Upper lobe of right lung (tissue), 1 donor: ENCODE results near the gene SMIM24. TPM values are rescaled to one million over a fixed set of nuclear protein-coding genes. Genes with fewer than 3 reads are reported as not detected.

Source experiments
- ATAC-seq: fragments of 200-7000 bp; cut with Tn5 transposase; one replicate; pipeline ENCODE4 v1.9.1; 2020; ENCODE audit warnings: mild to moderate bottlenecking, moderate library complexity
- DNase-seq: peaks from one replicate; pipeline ENCODE4 v3.0.0-alpha.2; 2020
- H3K27ac ChIP-seq: fragments of 200-600 bp; one replicate; pipeline ENCODE4 v1.8.0; 2022
- H3K27me3 ChIP-seq: fragments of 200-600 bp; one replicate; pipeline ENCODE4 v1.8.0; 2022; ENCODE audit warnings: mild to moderate bottlenecking
- H3K36me3 ChIP-seq: fragments of 200-600 bp; one replicate; pipeline ENCODE4 v1.8.0; 2022
- H3K4me1 ChIP-seq: fragments of 200-600 bp; one replicate; pipeline ENCODE4 v1.8.0; 2022
- H3K4me3 ChIP-seq: fragments of 200-600 bp; one replicate; pipeline ENCODE4 v1.8.0; 2022; ENCODE audit warnings: mild to moderate bottlenecking
- H3K9me3 ChIP-seq: fragments of 200-600 bp; one replicate; pipeline ENCODE4 v1.8.0; 2022
- CTCF ChIP-seq: fragments of 200-600 bp; IDR thresholded peaks from one replicate; pipeline ENCODE4 v1.8.0; 2022; ENCODE audit warnings: antibody characterized with exemption
- intact Hi-C: fragments of 100-400 bp; cut with DNase I; formaldehyde crosslinking; loops from one replicate; pipeline ENCODE4 v1.11.0; 2022
- total RNA-seq: library from RNA; stranded (reverse); fragmentation: NEBNext Ultra II Directional; extraction: Animal tissue kit (Norgen Biotek cat#: 25700); gene quantifications from one replicate; pipeline ENCODE4 v1.2.1, GENCODE V29; 2021
- donor health status: DM: no; HTN: yes; CAD: no; lungs with severe emphysema.

The SMIM24 gene
- total RNA-seq, 1 donor from 2014 or later, result not detected

- DNase-seq, result no peak
- intact Hi-C loops, result loop anchor here (5.0 kb wide), 1 partner anchor 155 kb away; no protein-coding TSS in a partner anchor
- H3K27me3 ChIP-seq, result peaks cover 20% of the 10 kb centered on the region
Measured at GRCh38 chr19:3476830-3477229, 3.5 kb downstream of the SMIM24 start.

GRCh38 chr19:3475449-3475848 lies 4.9 kb downstream of the SMIM24 start:
- no peaks in the 10 kb centered on the region for H3K9me3 ChIP-seq
- no peaks in the 10 kb centered on the region for H3K4me1 ChIP-seq
- H3K27me3 ChIP-seq, result peaks cover 6% of the 10 kb centered on the region
- H3K27ac ChIP-seq, result no peak overlapping the region
- TF ChIP-seq CTCF, result no peak
- no peak overlapping the region for H3K4me3 ChIP-seq
- ATAC-seq (no peak), DNase-seq (no peak)
- no peaks in the 10 kb centered on the region for H3K36me3 ChIP-seq
- intact Hi-C loops, result loop anchor here (5.0 kb wide), 1 partner anchor 153 kb away; no protein-coding TSS in a partner anchor

More at GRCh38 chr19:3476830-3477229, 3.5 kb downstream of the SMIM24 start:
- ATAC-seq, result no peak
- Histone ChIP-seq H3K36me3 (no peaks in the 10 kb centered on the region), H3K4me3 (no peak overlapping the region), H3K9me3 (no peaks in the 10 kb centered on the region), H3K27ac (no peak overlapping the region), H3K4me1 (no peaks in the 10 kb centered on the region)
- TF ChIP-seq CTCF, result no peak

- no peak overlapping the region for H3K27ac ChIP-seq
- no peak overlapping the region for H3K4me3 ChIP-seq
- ATAC-seq, result no peak
- intact Hi-C loops, result loop anchor here (5.0 kb wide), 1 partner anchor 152 kb away; no protein-coding TSS in a partner anchor
- no peaks in the 10 kb centered on the region for H3K9me3 ChIP-seq
- no peaks in the 10 kb centered on the region for H3K27me3 ChIP-seq
- no peak for DNase-seq
- H3K4me1 ChIP-seq, result no peaks in the 10 kb centered on the region
- no peak for TF ChIP-seq CTCF
- no peaks in the 10 kb centered on the region for H3K36me3 ChIP-seq
Measured at GRCh38 chr19:3474614-3475013, 5.7 kb downstream of the SMIM24 start.

- Histone ChIP-seq H3K9me3 (no peaks in the 10 kb centered on the region), H3K27me3 (no peaks in the 10 kb centered on the region), H3K27ac (no peak overlapping the region), H3K36me3 (no peaks in the 10 kb centered on the region), H3K4me1 (no peaks in the 10 kb centered on the region), H3K4me3 (no peak overlapping the region)
- intact Hi-C loops, result no loop called here
- ATAC-seq, result no peak
- DNase-seq, result no peak
- TF ChIP-seq CTCF, result no peak
Measured at GRCh38 chr19:3474010-3474409, 6.3 kb downstream of the SMIM24 start.

GRCh38 chr19:3471954-3472655 lies 8.2 kb downstream of the SMIM24 start:
- Histone ChIP-seq H3K27ac (no peak overlapping the region), H3K27me3 (no peaks in the 10 kb centered on the region), H3K9me3 (no peaks in the 10 kb centered on the region), H3K4me1 (no peaks in the 10 kb centered on the region), H3K4me3 (no peak overlapping the region), H3K36me3 (no peaks in the 10 kb centered on the region)
- intact Hi-C loops, result no loop called here
- DNase-seq (peak; percentile 77), ATAC-seq (peak; percentile 66)
- peak; percentile 82 for TF ChIP-seq CTCF
